Bladder microvascular endothelial cell (primary cell): ENCODE measurements around the gene NOL9. TPM values are rescaled to one million over a fixed set of nuclear protein-coding genes. Genes with fewer than 3 reads are reported as not detected.

Experiments
- total RNA-seq: library from RNA; depleted of rRNA; stranded (reverse); fragments of >200 nt; gene quantifications from 2 replicates; pipeline ENCODE4 v1.2.3, GENCODE V29; 2014

NOL9 gene
- 12.8 and 26.2 TPM in 2 replicates for total RNA-seq

DNA sequence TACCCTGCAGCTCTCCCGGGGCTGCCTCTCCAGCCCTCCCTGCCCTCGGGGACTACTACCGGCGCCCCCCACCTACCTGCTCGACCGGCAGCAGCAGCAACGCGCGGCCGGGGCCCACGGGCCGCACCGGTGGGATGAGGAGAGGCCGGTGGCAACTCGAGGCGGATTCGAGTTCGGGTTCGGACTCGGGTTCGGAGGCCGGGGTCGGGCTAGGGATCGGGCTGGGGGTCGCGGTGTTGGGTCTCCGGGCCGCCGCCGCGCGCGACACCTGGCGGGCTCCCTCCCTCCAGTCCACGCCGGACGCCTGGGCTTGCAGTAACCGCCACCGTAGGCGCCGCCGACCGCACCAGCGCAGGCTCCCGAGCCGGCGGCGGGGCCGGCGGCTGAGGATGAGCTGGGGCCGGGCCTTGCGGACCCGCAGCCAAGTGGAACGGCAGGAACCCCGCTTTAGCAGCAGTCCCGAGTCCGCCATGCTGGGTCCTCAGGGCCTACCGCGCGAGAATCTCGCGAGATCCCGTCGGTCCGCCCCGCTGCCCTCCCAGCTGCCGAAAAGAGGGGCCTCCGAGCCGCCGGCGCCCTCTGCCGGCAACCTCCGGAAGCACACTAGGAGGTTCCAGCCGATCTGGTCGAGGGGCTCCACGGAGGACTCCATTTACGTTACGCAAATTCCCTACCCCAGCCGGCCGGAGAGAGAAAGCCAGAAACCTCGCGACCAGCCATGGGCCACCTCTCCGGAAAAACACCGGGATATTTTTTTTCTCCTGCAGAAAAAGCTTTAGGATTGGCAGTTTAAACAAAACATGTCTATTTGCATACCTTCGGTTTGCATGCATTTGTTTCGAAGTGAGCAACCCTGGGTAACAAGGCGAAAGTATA lies at the start of gene NOL9:
NOL9 (minus strand) TSS at position 483 of the 876 bp plus-strand sequence; CDS start at position 472, 11 bp downstream.

DNA sequence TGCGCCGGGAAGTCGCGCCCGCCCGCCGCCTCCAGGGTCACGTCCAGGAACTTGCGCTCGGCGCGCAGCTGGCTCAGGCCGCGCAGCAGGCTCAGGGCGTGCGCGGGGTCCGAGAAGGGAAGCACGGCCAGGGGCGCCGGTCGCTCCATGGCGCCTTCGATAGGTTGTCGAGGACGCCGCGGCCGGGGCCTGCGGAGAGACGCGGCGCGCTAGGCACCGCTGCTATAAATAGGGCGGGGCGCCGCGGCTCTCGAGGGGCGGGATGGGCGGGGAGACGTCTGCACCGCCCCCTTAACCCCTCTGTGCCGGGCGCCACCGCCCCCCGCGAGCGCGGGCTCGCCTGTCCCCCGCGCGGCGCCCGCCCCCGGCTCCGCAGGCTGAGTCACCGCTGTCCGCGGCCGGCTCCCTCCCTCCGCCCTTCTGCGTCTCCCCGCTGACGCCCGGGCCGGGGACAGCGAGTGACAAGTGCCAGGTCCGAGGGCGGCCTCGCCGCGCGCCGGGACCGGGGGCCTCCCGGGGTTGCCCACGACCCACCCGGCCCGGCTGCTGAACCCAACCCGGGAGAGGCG lies 48.4 kb upstream of the NOL9 start, which contains the start of gene KLHL21:
KLHL21 (minus strand) TSS at position 201 of the 569 bp plus-strand sequence; CDS start at position 149, 52 bp downstream.

DNA sequence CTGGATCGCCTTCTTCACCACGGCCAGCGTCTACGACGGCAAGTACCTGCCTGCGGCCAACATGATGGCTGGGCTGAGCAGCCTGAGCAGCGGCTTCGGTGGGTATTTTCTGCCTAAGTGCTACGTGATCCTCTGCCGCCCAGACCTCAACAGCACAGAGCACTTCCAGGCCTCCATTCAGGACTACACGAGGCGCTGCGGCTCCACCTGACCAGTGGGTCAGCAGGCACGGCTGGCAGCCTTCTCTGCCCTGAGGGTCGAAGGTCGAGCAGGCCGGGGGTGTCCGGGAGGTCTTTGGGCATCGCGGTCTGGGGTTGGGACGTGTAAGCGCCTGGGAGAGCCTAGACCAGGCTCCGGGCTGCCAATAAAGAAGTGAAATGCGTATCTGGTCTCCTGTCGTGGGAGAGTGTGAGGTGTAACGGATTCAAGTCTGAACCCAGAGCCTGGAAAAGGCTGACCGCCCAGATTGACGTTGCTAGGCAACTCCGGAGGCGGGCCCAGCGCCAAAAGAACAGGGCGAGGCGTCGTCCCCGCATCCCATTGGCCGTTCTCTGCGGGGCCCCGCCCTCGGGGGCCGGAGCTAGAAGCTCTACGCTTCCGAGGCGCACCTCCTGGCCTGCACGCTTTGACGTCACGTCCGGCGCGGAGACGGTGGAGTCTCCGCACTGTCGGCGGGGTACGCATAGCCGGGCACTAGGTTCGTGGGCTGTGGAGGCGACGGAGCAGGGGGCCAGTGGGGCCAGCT lies 25.2 kb upstream of the NOL9 start, which contains the start of gene ZBTB48:
ZBTB48 (plus strand) TSS at position 621 of the 745 bp plus-strand sequence. CDS start 616 bp downstream, outside the sequence.

DNA sequence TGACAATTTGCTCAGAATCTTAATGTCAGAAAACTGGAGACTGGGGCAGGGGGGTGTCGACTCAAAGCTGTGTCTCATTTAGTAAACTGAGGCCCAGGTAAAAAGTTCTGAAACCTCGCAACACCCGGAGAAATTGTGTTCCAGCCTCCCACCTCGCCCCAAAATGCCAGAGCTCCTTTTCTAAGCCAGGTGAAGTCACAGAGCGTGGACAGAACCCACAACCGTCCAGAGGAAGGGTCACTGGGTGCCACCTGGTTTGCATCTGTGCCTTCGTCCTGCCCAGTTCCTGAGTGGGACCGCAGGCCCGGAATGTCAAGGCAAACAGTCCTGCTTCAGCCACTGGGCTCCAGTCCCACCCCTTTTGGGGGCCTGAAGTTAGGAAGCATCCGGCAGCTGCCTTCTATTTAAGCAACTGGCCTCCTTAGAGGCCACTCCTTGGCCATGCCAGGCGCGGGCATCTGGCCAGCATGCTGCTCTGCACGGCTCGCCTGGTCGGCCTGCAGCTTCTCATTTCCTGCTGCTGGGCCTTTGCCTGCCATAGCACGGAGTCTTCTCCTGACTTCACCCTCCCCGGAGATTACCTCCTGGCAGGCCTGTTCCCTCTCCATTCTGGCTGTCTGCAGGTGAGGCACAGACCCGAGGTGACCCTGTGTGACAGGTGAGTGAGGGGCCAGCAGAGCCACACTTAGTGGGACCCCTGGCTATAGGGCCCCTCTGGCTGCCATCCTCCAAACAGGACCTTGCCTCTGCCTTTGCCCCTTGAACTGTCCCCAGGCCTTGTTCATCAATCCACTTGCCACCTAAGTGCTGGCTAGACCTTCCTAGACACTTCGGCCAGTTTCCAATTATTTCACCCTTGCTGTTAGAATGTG lies 830 bp upstream of the NOL9 start, which contains the start of gene TAS1R1:
TAS1R1 (plus strand) TSS at position 401 of the 872 bp plus-strand sequence; CDS start at position 468, 67 bp downstream.

DNA sequence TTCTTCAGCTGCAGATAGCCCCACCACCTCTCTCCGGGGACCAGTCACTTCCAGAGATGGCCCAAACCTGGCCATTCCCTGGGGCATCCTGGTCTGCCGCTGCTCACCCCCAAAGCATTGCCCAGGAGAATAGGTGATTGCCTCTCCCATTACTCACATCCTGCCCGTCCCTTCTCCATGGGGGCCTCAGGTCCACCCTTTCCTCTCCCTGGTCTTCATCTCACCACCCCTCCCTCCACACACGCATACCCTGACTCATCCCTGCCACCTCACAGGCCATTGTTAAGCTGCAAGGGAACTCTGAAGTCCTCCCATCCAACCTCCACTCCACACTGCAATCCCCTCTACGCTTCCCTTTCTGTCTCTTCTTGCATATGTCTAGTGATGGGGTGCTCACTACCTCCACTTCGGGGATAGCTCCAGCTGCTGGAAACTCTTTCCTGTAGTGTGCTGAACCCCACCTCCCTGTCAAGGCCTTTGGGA lies 62.8 kb downstream of the NOL9 start, which contains the start of gene PLEKHG5:
PLEKHG5 (minus strand) TSS at position 188 of the 483 bp plus-strand sequence. CDS start 14,096 bp downstream, outside the sequence.

Other genes starting within 250 kb of the NOL9 start
- 33.2 and 42.4 TPM in 2 replicates for gene ACOT7, start 160.7 kb downstream of the NOL9 start, total RNA-seq
- gene HES2, start 134.6 kb downstream of the NOL9 start, total RNA-seq, result 5.3 and 18.1 TPM in 2 replicates
- gene ESPN, start 129.7 kb downstream of the NOL9 start, total RNA-seq, result 2.0 TPM in 1 of 2 replicates, not detected in the other
- 10.0 and 27.4 TPM in 2 replicates for gene TNFRSF25, start 88.3 kb downstream of the NOL9 start, total RNA-seq
- gene PLEKHG5, start 62.8 kb downstream of the NOL9 start, total RNA-seq, result 31.6 and 52.8 TPM in 2 replicates
- gene TAS1R1, start 794 bp upstream of the NOL9 start, total RNA-seq, result not detected in 2 replicates
- gene ZBTB48, start 25.5 kb upstream of the NOL9 start, total RNA-seq, result 9.6 and 15.9 TPM in 2 replicates
- gene KLHL21, start 48.4 kb upstream of the NOL9 start, total RNA-seq, result 16.2 and 23.7 TPM in 2 replicates
- 8.3 and 15.7 TPM in 2 replicates for gene PHF13, start 59.2 kb upstream of the NOL9 start, total RNA-seq
- gene THAP3, start 70.4 kb upstream of the NOL9 start, total RNA-seq, result 18.4 and 19.8 TPM in 2 replicates
- gene DNAJC11, start 147.3 kb upstream of the NOL9 start, total RNA-seq, result 30.8 and 73.3 TPM in 2 replicates
- gene CAMTA1, start 230.9 kb upstream of the NOL9 start, total RNA-seq, result 38.0 and 51.7 TPM in 2 replicates